Omental fat pad (tissue), 4 donors: ENCODE results near the gene NKX1-2. TPM values are rescaled to one million over a fixed set of nuclear protein-coding genes. Genes with fewer than 3 reads are reported as not detected.

Experiments used
- ATAC-seq: fragments of 150-250 bp; one replicate; pipeline ENCODE4 v1.9.1; 2016; ENCODE audit warnings: mild to moderate bottlenecking, moderate library complexity; ENCODE audit not compliant: low FRiP score
- DNase-seq: peaks from one replicate; pipeline ENCODE4 v3.0.0-alpha.2; 2019; ENCODE audit warnings: low spot score
- total RNA-seq, 4 donors: library from RNA; depleted of rRNA; stranded (reverse); fragments of >200 nt; gene quantifications; one replicate each; pipeline ENCODE4 v1.1.0, GENCODE V29; 2016
- TF ChIP-seq, protein P1 (sequence below), 3 donors: fragments of 450-650 bp; IDR thresholded peaks; one replicate each; pipeline ENCODE4 v1.5.1; 2016 to 2017; ENCODE audit warnings: antibody characterized with exemption in 3 of 3, mild to moderate bottlenecking in 3 of 3, moderate library complexity in 2 of 3

Gene NKX1-2
- total RNA-seq, 4 donors from 2014 or later, result not detected

- TF ChIP-seq, protein P1, sequence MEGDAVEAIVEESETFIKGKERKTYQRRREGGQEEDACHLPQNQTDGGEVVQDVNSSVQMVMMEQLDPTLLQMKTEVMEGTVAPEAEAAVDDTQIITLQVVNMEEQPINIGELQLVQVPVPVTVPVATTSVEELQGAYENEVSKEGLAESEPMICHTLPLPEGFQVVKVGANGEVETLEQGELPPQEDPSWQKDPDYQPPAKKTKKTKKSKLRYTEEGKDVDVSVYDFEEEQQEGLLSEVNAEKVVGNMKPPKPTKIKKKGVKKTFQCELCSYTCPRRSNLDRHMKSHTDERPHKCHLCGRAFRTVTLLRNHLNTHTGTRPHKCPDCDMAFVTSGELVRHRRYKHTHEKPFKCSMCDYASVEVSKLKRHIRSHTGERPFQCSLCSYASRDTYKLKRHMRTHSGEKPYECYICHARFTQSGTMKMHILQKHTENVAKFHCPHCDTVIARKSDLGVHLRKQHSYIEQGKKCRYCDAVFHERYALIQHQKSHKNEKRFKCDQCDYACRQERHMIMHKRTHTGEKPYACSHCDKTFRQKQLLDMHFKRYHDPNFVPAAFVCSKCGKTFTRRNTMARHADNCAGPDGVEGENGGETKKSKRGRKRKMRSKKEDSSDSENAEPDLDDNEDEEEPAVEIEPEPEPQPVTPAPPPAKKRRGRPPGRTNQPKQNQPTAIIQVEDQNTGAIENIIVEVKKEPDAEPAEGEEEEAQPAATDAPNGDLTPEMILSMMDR (IDR thresholded peaks at IDR 0.05), result no peak
- DNase-seq (no peak), ATAC-seq (no peak)
Observed at GRCh38 chr10:124453960-124454610, 4.2 kb upstream of the NKX1-2 start.

DNA sequence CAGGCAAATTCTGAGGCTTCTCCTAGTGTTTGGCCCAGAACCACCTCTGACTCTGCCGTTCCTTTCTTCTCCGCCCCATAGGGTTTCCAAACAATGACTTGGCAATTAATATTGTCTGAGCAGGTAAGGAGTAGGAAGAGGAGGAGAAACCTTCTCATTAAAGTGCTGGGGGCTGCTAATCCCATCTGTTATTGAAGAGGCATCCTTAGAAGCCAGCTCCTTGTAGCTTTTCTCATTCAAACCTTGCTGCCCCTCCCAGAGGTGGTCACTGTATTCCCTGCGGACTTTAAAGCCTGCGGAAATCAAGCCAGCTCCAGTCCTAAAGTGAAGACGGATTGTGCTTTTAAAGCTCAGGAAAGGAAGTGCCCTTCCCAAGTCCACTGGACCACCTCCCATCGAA, 1.4 kb upstream of the NKX1-2 start:
- TF ChIP-seq, protein P1 (IDR thresholded peaks at IDR 0.05), result no peak
- ATAC-seq (no peak), DNase-seq (no peak)

DNA sequence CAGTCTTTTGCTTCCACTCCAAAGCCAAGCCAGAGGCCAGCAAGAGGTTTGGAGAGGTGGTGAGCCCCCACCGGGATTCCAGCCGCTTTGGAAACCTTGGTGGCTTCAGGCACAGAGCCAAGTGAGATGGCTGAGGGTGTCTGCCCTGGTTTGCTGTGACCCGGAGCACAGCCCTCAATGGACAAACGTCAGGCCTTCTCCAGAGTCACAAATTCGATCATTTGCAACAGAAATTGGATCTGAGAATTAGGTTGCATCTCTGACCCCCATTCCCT, 885 bp upstream of the NKX1-2 start:
- no peak for ATAC-seq
- TF ChIP-seq, protein P1 (IDR thresholded peaks at IDR 0.05), result no peak
- no peak for DNase-seq

DNA sequence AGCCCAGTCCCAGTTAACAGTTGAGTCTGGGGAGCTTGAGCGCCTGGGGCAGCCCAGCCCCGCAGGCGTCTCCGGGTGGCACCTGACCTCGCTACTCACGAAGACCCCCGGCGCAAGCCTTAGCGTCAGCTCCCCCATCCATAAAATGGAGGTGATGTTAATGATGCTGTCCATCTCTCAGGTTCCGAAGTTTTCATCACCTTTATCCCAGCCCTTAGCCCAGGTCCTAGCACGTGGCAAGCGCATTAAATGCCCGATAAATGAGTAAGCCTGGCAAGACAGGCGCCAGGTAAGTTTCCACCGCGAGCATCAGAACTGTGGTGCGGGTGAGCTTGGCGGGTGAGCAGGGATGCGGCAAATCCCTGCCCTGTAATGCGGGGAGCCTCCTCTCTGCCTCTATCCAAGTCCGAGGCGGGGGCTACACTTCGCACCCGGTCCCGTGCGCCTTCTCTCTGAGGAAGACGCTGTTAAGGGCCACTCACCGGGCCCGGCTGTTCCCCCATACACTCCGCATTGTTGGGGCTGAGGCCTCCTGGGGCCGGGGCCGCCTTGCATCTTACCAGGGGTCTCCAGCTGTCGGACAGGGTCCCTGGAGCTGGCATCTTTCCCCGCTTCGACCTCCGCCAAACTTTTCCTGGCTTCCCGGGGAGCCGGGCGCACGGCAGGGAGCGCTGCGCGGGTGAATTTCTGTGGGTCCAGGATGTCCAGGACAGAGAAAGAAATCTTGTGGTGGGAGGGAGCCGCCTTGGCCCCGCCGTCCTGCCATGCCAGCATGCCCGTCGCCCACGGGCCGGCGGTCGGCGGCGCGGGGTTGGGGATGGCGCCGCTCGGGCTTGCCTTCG, 444 bp downstream of the NKX1-2 start:
- ATAC-seq, result no peak
- DNase-seq, result no peak

GRCh38 chr10:124448696-124449169, 1.1 kb downstream of the NKX1-2 start:
- ATAC-seq, result no peak
- no peak for DNase-seq
- TF ChIP-seq, protein P1 (IDR thresholded peaks at IDR 0.05), result no peak

More for the DNA sequence above, 444 bp downstream of the NKX1-2 start:
- TF ChIP-seq, protein P1 (IDR thresholded peaks at IDR 0.05), result no peak

DNA sequence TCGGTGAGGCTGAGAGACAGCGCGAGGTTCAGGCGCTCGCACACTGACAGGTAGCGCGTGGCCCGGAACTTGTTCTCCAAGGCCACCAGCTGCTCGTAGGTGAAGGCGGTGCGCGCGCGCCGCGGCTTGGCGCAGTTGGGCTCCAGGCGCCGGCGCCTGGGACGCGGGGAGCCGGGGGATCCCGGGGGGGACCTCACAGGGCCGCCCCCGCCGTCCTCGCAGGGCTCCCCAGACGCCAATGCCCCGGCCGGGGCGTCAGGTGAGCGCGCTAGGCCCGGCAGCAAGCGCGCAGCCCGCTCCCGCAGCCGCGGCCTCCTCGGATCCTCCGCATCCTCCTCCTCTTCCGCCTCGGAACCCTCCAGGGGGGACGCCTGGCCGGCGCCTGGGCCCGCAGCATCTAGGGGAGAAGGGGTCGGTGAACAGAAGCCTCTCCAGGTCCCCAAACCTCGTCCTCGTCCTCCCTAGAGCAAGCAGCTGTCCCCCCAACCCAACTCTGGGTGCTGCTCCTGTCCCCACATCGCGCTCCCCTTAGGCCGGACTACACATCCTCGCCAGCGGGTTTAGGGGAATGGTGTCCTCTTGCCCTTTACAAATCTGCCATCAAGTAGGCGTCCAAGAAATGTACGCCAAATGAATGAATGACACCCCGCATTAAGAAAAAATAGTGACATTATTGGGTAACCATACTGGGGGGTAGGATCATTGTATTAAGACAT, 1.9 kb downstream of the NKX1-2 start:
- ATAC-seq, result peak; percentile 32

More for the DNA sequence above, 1.9 kb downstream of the NKX1-2 start:
- TF ChIP-seq, protein P1 (IDR thresholded peaks at IDR 0.05), result no peak
- no peak for DNase-seq
